Brain pericyte (primary cell): ENCODE measurements around the gene PRSS50.

Experiments
- DNase-seq: peaks from one replicate; pipeline ENCODE4 v3.0.0-alpha.2; 2012; ENCODE audit warnings: low read depth, low spot score

PRSS50 gene

DNA sequence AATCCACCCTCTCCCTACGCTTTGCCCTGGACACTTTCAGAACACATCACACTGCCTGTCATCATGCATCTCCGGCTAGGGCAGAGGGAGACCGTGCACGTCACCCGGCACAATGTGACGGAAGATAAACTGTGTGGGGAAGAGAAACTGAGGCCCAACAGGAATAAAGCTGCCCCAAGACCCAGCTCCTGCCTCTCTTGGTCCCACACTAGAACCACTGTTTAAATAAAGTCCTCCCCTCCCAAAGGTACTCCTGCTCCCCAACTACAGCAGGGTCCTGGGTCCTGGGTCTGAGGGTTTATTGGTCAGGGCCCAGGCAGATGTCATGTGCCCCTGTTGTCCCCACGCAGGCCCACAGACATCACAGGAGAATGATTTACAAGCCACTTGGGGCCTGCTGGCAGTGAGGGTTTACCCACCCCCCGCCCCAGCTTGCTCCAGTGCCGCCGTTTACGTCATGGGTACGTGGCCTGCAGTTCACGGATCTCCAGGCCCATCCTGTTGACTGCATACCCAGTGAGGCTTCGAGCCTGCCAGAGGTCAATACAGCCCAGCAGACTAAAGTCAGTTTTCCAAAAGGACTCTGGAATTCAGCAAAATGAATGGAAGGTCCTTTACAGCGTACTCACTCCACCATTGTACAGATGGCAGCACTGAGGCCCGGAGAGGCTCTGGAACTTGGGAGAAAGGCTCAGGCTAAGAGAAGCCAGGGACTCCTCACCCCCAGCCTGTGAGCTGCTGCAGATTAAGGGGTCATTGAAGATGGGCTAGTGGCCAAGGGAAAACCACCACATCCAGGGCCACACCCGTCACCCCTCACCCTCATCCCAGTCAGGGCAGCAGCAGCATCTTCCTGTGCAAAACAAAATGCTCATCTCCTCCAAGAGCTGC, 47.4 kb downstream of the PRSS50 start:
- no peak for DNase-seq

DNA sequence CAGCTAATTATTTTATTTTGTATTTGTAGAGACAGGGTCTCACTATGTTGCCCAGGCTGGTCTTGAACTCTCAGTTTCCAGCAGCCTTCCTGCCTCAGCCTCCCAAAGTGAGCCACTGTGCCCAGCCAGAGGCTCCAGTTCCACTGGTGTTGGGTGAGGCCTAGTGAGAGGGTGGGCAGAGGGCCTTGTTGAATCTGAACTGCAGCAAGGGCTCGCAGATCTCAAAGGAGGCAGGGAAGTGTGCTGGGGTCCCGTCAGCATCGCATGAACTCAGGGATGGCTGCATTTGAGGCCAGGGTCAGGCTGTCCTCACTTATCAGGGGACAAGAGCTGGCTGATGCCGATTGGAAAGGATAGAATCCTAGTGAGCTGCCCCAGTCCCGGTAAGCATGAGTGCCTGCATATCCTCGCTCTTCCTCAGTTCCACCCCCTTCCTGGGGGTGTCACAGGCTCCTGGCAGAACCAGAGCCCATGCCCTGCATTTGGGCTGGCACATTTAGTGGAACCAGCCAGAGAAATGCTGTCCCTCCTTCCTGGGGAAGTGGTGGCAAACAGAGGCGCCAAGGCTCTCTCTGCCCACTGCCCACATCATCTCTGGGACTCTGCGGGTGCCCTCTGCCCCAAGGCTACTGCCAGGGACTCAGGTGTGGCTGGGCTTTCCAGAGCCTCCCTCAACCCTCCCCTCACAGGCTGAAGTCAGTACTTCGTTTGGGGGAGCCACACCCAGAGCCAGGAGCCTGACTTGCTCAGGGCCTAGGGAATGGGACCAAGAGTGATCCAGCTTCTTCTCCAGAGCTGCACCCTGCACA, 48.3 kb downstream of the PRSS50 start:
- DNase-seq: no peak

DNA sequence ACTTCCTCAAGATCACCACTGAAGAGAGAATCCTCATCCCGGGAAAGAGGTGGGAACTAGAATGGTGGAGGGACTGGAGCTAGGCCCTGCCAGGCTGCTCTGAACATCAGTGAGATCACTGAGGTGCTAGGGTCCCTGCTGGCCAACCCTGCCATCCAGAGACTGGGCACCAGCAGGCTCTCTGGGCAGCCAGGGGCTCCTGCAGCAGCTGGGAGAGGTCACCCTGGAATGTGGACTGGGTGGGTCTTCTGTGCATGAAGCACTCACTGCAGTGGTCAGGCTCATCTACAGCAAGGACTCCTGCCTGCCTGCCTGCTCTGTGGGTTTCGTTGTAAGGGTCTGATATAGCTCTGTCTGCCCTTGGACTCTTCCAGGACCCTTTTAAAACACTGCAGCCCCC, 49.1 kb downstream of the PRSS50 start:
- no peak for DNase-seq

DNA sequence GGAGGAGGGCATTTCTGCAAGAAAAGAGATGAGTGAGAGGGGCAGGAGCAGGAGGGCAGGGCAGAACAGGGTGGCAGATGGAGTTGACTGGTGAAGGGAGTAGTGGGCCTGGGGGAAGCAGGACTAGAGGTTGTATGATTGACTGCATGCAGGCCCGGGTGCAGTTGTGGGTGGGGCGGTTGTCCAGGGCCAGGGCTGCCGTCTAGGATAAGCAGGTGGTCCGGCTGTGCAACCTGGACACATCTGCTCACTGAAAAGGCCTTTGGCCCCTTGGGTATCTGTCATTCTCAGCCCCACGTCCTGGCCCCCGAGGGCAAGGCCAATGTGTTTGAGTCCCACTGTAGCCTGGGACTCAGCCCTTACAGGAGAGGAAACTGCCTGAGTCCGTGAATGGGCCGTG, 49.6 kb downstream of the PRSS50 start:
- no peak for DNase-seq

DNA sequence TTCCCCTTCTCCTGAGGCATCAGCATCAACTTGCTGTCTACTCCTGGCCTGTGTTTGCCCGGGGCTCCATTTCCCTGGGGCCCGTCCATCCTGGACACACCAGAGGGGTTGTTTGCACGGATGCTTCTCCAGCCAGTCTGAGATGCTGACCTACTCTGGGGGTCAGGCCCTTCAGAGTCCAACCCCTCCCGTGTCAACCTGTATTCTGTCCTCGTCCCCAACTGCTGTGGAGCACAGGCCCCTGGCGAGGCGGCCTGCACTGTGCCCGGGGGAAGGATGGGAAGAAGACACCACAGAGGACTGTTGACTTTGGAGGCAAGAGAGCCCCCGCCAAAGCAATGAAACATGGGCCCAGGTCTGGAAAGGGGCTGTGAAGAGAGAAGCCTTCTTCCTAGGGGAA, 50.0 kb downstream of the PRSS50 start:
- DNase-seq: no peak

DNA sequence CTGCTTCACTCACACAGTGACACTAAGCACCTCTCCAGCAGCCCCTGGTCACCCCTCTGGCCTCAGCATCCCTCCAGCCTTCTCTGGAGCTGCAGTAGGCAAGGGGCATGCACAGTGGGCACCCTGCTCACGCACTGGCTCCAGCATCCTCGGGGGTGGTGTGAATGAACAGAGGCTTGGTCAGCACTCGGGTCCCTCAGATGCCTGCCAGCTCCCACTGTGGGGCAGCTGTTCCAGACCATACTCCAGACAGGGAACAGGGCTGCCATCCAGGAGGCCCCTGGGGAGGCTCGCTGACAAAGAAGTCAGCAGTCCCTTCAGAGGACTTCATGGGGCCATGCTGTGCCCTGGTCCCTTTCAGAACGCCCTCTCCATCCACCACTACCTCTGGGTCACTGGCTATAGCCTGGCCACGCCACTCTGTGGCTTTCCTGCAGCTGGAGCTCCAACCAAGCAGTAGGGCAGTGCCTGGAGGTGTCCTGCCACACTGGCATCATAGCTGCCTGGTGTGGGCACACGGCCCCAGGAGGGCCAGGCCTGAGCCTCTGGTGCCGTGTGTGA, 50.5 kb downstream of the PRSS50 start:
- DNase-seq: no peak

DNA sequence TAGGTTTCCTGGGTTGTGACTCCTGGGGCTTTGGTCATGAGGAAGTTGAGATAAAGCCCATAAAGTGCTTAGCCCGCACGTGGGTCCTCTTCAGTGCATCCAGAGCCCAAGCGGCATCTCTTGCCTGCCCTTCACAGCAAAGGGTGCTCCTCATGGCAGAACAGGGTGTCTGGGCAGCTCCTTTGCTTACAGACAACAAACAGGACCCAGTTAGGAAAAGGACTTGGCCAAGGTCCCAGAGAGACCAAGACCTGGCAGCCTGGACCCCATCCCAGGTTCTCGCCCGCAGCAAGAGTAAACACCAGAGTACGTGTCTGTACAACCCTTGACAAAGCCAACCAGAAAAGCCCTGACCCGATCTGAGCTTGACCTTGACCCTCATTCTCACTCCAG, 51.2 kb downstream of the PRSS50 start:
- DNase-seq: no peak

DNA sequence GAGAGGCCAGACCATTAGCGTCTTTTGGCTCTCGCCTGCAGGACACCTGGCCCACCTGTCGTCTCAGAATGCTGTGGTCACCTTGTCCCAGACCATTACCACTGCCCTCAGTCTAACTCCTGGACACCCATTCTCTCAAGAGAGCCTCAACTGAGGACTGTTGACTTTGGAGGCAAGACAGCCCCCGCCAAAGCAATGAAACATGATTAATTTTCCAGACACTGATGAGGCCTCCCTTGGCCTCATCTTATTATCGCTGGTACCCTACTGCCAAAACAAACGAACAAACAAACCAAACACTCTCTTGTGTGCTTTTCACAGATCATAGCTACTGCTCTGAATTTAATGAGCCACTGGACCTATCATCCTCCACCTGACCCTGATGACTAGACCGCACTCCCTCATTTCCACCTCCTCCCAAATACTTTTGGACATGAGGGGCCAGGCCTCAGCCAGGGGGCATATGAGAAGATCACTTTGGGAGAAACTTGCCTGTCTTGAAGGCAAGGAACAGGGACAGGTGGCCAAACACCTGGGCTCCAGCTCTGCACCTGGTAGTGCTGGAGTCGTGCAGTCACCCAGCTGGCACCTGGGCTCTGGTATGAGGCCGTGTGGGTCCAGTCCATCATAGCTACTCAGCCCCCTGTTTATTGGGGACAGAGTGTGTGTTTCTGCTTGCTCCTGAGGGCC, 51.8 kb downstream of the PRSS50 start:
- DNase-seq: no peak

DNA sequence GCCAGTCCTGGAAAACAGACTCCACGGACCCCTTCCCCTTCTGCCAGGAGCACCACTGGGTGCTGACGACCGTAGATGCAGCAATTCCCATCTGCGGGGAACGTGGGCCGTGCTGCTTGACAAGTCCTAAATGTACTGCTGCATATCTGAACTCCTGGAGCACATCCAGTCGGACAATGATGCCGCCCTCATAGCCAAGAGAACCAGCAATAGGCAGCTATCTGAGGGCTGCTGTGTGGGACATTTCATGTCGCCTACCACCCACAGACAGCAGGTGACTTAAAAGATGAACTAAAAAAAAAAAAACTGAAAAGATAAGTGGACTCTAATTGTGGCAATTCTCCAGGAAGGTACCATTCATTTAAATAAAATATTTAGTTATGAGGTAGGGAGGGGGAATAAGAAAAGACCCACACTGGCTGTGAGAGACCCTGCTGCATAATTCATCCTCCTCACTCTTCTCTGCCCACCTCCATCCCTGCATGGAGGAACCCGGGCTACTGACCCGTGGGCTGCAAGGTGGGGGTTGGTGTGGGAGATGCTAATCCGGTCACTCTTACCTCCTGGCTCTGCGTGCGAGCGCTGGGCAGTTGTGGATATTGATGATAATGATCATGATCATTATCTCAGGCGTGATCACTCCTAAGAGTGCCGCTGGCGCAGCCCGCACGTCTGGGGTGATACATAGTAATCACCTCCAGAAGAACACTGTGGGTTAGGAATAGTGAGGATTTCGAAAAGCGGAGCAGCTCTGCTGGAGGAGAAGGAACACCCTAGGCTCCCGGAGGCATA, 52.5 kb downstream of the PRSS50 start:
- DNase-seq: no peak

DNA sequence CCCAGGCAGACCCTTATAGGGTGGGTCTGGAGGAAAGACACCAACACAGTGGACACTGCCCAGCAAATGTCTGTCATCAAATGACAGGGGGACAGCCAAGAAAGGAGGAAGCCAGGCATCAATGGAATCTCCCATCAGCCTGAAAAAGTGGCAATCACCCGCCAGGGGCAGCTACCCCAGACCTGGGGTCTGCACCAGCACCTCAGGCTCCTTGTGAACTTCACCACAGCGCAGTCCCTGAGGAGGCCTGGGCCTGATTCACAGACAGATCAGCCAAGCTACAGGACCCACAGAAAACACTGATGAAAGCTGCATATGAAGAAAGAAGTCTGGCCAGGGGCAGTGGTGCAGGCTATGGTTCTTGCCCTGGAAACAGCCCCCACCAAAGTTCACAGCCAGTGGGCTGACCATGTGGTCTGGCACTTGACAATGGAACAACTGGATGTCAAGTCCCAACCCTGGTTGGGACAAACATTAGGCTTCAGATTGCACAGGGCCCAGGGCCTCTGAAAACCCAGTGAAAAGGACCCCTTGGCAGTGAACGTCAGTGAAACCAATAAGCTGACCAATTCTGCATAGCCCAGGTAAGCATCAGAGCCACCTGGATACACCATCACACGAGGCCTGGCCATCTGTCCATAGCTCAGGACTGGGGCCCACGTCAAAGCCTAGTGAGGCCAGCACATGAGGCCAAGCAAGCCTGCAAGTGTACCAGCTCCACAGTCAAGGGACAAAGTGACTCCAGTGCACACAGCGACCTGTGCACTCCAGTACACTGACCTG, 53.3 kb downstream of the PRSS50 start:
- DNase-seq: no peak

DNA sequence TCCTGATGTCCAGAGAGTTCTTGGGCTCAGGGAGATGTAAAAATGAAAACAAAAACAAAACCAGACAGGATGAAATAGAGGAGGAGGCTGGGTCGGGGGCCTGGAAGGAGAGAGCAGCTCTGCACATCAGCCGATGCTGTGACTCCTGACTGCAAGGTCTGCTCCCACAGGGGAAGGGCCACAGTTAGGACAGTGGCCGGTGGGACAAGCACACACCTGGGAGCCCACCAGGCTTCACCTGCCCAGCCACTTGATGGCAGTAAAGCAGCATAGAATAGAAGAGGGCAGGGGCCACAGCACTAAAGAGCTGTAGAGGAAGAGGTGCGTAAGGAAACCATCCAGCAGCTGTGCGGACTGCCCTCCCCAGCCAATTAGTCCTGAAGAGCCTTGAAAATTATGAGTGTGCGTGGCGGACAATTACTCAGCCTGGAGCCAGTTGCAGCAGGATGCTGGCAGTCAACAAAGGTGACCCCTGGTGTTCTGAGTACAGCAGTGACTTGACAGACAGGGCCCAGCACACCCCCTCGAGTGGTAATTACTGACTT, 54.0 kb downstream of the PRSS50 start:
- no peak for DNase-seq

DNA sequence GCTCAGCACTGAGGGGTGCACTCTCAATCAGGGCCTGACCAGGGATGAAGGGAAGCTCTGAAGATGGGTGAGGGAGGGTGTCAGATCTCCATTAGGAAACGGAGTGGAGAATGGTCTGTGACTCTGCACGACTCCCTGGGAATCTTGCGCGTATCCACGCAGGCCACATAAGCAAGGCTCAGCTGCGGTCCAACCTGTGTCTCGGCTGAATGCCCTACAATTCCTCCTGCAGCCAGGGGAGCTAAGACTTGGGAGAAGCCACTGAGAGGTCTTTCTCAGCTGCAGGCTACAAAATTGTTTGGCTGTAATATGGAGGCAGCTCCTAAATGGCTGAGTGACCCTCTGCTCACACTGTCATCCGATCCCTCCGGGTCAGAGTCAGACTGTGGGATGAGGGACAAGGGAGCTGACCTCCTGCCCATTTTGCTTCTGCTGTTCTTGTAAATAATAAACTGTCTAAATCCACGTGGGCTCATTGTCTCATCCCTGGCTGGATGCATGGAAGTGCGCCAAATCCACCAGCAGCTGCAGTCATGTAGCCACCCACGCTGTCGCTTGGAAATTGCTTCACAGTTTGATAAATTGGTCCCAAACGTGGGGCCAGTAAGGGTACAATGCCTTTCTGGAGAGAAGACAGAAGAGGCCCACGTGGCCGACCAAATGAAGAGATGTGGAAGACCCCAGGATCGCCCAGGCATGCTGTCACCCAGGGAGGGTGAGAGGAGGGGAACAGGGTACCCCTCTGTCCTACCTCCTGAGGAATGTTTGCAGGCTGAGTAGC, 54.7 kb downstream of the PRSS50 start:
- DNase-seq: no peak
